ENCODE data around the gene ABHD12.
"Not testable (repeated sequence)": the region's sequence is repeated elsewhere in the genome, so short reads cannot be mapped to it uniquely, and the experiment has no call there.

ABHD12 gene

DNA sequence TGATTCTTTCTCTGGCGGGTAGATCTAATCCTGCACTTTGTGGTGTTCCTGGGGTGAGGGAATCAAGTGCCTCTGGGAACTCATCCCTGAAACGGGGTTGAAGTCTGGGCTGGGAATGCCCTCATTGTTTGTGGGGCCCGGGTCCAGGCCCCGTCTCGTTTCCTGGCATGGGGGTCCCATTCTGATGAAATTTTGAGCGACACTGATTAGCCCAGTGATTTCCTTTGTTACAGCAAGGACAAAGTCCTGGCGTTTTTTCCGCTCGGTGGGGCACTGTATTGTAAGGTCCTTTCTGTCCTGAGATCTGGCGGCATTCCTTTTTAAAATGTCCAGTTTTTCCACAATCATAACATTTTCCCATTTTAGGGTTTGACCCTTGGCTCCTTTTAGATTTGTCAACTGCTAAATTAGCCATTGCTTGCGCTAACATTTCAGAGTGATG lies 9.7 kb upstream of the ABHD12 start:
- not testable (repeated sequence) for H3K4me3 ChIP-seq (ENCODE audit: low read length); H3K4me1 ChIP-seq (ENCODE audit: control insufficient read depth, low read depth, low read length); H3K9ac ChIP-seq (ENCODE audit: low read length); H3K27me3 ChIP-seq (ENCODE audit: control insufficient read depth, insufficient read depth, low read length); H3K27ac ChIP-seq (ENCODE audit: low read length); H3K36me3 ChIP-seq (ENCODE audit: control insufficient read depth, low read depth, low read length)
- H3K9me3 ChIP-seq (ENCODE audit: control insufficient read depth, low read depth, low read length) = peaks cover 21% of the 10 kb centered on the region

DNA sequence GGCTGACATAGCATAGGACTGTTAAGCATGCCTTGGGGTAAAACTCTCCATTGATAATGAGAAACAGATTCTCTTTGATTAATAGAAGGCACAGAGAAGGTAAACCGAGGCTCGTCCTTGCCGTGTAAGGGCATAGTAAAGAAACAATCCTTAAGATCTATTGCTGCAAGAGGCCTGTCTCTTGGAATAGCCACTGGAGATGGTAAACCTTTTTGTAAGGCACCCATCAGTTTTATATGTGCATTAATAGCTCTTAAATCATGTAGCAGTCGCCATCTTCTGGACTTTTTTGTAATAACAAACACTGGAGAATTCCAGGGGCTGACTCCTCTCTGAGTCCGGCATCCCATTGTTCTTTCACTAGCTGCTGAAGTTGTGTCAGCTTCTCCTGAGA lies 8.4 kb upstream of the ABHD12 start:
- Histone ChIP-seq H3K27me3 (ENCODE audit: control insufficient read depth, insufficient read depth, low read length) (no peaks in the 10 kb centered on the region), H3K4me1 (ENCODE audit: control insufficient read depth, low read depth, low read length) (no peaks in the 10 kb centered on the region), H3K4me3 (ENCODE audit: low read length) (no peak overlapping the region), H3K27ac (ENCODE audit: low read length) (no peak overlapping the region), H3K9ac (ENCODE audit: low read length) (no peak overlapping the region), H3K36me3 (ENCODE audit: control insufficient read depth, low read depth, low read length) (no peaks in the 10 kb centered on the region), H3K9me3 (ENCODE audit: control insufficient read depth, low read depth, low read length) (peaks cover 21% of the 10 kb centered on the region)

DNA sequence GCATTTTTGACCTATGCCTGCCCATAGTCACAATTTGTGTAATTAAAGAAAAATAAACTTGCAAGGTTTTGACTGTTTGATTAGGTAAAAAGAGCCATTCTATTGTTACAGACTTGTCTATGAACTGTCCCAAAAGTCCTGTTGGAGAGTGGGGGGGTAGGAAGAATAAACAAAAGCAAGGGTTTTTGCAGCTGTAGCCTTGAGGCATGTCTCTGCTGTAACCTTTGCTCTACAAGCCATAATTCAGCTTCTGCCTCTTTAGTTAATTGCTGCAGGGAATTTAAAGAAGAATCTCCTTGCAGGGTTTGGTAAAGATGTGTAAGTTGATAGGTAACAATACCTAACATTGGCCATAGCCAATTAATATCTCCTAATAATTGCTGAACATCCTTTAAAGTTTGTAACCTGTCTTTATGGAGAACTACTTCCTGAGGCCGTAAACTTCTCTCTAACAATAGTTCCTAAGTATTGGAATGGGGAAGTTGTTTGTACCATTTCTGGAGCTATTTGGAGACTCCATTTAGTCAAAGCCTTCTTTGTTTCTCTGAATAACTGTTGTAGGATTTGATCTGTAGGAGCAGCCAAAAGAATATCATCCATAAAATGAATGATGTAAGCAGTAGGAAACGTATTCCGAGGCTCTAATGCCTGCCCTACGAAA lies 7.9 kb upstream of the ABHD12 start:
- H3K27ac ChIP-seq (ENCODE audit: low read length) = no peak overlapping the region
- no peak overlapping the region for H3K4me3 ChIP-seq (ENCODE audit: low read length)
- H3K9me3 ChIP-seq (ENCODE audit: control insufficient read depth, low read depth, low read length) = peaks cover 20% of the 10 kb centered on the region
- no peak overlapping the region for H3K9ac ChIP-seq (ENCODE audit: low read length)
- no peaks in the 10 kb centered on the region for H3K36me3 ChIP-seq (ENCODE audit: control insufficient read depth, low read depth, low read length)
- H3K4me1 ChIP-seq (ENCODE audit: control insufficient read depth, low read depth, low read length) = no peaks in the 10 kb centered on the region
- no peaks in the 10 kb centered on the region for H3K27me3 ChIP-seq (ENCODE audit: control insufficient read depth, insufficient read depth, low read length)

DNA sequence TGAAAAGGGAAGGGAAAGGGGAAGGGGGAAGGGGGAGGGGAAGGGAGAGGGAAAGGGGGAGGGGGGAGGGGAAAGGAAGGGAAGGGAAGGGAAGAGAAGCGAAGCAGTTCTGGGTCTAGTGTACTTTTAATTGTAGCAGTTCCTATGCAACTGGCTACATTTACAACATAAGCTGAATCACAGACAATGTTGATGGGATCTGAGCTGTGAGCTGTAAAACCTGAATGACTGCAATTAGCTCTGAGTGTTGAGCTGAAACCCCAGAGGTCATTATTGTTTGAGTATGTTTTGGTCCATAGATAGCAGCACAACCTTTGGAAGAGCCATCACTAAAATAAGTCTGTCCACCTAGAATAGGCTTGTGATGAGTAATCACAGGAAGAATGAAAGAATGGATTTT lies 7.2 kb upstream of the ABHD12 start:
- Histone ChIP-seq H3K4me1 (ENCODE audit: control insufficient read depth, low read depth, low read length) (no peaks in the 10 kb centered on the region), H3K9ac (ENCODE audit: low read length) (no peak overlapping the region), H3K4me3 (ENCODE audit: low read length) (no peak overlapping the region), H3K27me3 (ENCODE audit: control insufficient read depth, insufficient read depth, low read length) (no peaks in the 10 kb centered on the region), H3K9me3 (ENCODE audit: control insufficient read depth, low read depth, low read length) (peaks cover 14% of the 10 kb centered on the region), H3K36me3 (ENCODE audit: control insufficient read depth, low read depth, low read length) (no peaks in the 10 kb centered on the region), H3K27ac (ENCODE audit: low read length) (no peak overlapping the region)

DNA sequence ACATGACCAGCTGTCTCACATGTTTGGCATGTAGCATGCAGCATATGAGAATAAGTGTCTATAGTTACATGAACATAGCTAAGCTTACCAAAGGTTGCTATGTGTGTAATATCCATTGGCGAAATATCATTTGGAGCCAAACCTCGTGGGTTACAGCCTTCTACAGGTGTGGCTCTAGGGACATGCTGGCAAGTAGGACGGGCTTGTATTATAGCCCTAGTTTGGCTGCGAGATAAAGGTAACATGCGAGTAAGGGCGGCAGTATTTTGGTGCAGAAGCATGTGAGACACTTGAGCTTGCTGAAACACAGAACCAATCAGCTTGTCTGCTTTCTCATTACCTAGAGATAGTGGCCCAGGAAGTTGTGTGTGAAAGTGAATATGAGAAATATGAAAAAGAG lies 6.5 kb upstream of the ABHD12 start:
- H3K27me3 ChIP-seq (ENCODE audit: control insufficient read depth, insufficient read depth, low read length) = no peaks in the 10 kb centered on the region
- no peaks in the 10 kb centered on the region for H3K36me3 ChIP-seq (ENCODE audit: control insufficient read depth, low read depth, low read length)
- peaks cover 6% of the 10 kb centered on the region for H3K9me3 ChIP-seq (ENCODE audit: control insufficient read depth, low read depth, low read length)
- H3K4me3 ChIP-seq (ENCODE audit: low read length) = no peak overlapping the region
- no peaks in the 10 kb centered on the region for H3K4me1 ChIP-seq (ENCODE audit: control insufficient read depth, low read depth, low read length)
- no peak overlapping the region for H3K9ac ChIP-seq (ENCODE audit: low read length)
- no peak overlapping the region for H3K27ac ChIP-seq (ENCODE audit: low read length)

DNA sequence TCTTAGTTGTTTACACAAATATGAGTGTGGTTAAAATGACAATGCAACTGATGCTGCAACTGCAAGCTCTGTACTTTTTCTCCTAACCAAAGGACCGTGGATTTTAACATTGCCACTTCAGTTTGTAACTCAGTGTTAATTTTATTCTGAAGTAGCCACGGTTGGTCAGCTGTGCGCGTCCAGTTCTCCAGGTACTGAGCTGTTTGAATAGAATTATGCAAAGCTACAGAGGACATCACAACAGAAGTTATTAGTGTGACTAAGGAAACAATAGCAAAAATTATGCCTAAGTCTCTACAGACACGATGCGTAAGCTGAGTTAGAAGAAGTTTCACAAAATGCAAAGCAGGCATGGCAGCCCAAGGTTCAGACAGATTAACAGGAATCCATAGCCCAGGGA lies 4.4 kb upstream of the ABHD12 start:
- Histone ChIP-seq H3K4me3 (ENCODE audit: low read length) (no peak overlapping the region), H3K27ac (ENCODE audit: low read length) (no peak overlapping the region), H3K36me3 (ENCODE audit: control insufficient read depth, low read depth, low read length) (no peaks in the 10 kb centered on the region), H3K9me3 (ENCODE audit: control insufficient read depth, low read depth, low read length) (no peaks in the 10 kb centered on the region), H3K9ac (ENCODE audit: low read length) (no peak overlapping the region), H3K27me3 (ENCODE audit: control insufficient read depth, insufficient read depth, low read length) (no peaks in the 10 kb centered on the region), H3K4me1 (ENCODE audit: control insufficient read depth, low read depth, low read length) (no peaks in the 10 kb centered on the region)

DNA sequence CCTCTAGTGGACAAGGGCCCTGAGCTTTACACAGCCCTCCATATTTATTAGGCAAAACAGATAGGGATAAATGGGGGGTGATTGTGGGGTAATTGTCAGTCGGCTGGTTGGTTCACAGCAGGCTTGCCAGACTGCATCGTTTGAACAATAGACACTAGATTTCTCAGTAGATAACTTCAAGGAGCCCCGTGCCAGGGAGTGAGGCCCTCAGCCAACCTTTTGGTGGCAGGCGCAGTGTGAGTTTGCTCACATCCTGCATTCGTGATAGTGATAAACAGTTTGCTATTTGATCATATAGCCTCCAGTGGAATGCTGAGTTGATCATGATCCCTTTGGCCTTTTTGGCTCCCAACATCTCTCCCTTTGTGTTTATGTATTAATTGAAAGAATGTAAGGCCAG lies 3.6 kb upstream of the ABHD12 start:
- Histone ChIP-seq H3K4me3 (ENCODE audit: low read length) (no peak overlapping the region), H3K27ac (ENCODE audit: low read length) (no peak overlapping the region), H3K27me3 (ENCODE audit: control insufficient read depth, insufficient read depth, low read length) (peaks cover 2% of the 10 kb centered on the region), H3K36me3 (ENCODE audit: control insufficient read depth, low read depth, low read length) (no peaks in the 10 kb centered on the region), H3K9ac (ENCODE audit: low read length) (no peak overlapping the region), H3K9me3 (ENCODE audit: control insufficient read depth, low read depth, low read length) (no peaks in the 10 kb centered on the region), H3K4me1 (ENCODE audit: control insufficient read depth, low read depth, low read length) (no peaks in the 10 kb centered on the region)

DNA sequence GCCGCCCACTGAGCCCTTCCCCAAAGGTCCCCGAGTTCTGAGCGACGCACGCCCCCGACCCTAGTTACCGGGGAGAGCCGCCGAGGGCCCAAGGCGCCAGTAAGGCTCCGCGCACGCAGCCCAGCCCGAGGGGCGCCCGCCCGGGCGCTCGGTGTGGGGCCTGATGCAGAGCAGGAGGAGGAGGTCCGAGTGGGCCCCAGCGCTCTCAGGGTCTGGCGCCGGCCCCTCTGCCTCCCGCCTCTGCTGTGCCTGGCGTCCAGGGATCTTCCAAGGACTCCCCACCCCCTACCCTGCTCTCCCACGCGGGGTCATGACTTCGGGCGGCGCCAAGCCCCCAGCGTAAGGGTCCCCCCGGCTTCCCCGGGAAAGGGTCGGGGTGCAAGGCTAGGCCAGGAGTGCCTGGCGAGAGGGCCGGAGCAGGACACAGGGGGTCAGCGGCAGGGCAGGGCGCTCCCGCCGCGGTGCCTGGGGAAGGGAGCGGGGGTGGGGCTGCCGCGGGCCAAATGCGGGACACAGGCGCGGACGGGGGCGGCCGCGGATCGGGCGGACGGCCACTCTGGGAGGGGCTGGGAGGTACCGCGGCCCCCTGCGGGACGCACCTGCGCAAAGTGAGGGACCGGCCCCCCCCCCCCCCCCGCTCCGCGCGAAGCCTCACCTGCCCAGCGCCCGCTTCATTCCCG lies 637 bp downstream of the ABHD12 start:
- no peaks in the 10 kb centered on the region for H3K9me3 ChIP-seq (ENCODE audit: control insufficient read depth, low read depth, low read length)
- H3K27me3 ChIP-seq (ENCODE audit: control insufficient read depth, insufficient read depth, low read length) = peaks cover 4% of the 10 kb centered on the region
- H3K4me1 ChIP-seq (ENCODE audit: control insufficient read depth, low read depth, low read length) = no peaks in the 10 kb centered on the region
- H3K27ac ChIP-seq (ENCODE audit: low read length) = no peak overlapping the region
- peak overlapping the region; percentile 74 for H3K9ac ChIP-seq (ENCODE audit: low read length)
- H3K4me3 ChIP-seq (ENCODE audit: low read length) = peak overlapping the region; percentile 59
- no peaks in the 10 kb centered on the region for H3K36me3 ChIP-seq (ENCODE audit: control insufficient read depth, low read depth, low read length)

DNA sequence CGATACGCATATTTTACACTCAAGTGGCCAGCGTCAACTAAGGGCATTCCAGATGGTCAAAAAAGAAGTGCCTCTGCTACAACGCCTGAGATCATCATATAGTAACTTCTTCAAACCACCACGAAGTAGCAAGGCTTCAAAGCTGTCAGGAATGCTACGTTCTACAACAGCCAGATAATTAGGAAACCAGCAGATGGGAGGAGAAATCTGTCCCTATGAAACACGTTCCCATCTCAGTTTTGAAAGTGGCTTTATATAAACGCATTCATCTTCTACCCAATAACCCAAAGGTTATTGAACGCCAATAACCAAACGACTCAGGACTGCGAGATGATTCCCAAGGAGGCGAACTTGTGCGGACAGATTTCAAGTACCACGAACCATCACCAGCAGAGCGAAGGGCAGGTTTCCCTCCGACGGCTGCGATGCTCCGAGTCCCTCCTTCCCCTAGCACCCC lies 1.2 kb downstream of the ABHD12 start:
- no peak overlapping the region for H3K27ac ChIP-seq (ENCODE audit: low read length)
- H3K27me3 ChIP-seq (ENCODE audit: control insufficient read depth, insufficient read depth, low read length) = peaks cover 4% of the 10 kb centered on the region
- H3K4me3 ChIP-seq (ENCODE audit: low read length) = peak overlapping the region; percentile 59
- no peaks in the 10 kb centered on the region for H3K36me3 ChIP-seq (ENCODE audit: control insufficient read depth, low read depth, low read length)
- H3K9me3 ChIP-seq (ENCODE audit: control insufficient read depth, low read depth, low read length) = no peaks in the 10 kb centered on the region
- no peaks in the 10 kb centered on the region for H3K4me1 ChIP-seq (ENCODE audit: control insufficient read depth, low read depth, low read length)
- peak overlapping the region; percentile 74 for H3K9ac ChIP-seq (ENCODE audit: low read length)

DNA sequence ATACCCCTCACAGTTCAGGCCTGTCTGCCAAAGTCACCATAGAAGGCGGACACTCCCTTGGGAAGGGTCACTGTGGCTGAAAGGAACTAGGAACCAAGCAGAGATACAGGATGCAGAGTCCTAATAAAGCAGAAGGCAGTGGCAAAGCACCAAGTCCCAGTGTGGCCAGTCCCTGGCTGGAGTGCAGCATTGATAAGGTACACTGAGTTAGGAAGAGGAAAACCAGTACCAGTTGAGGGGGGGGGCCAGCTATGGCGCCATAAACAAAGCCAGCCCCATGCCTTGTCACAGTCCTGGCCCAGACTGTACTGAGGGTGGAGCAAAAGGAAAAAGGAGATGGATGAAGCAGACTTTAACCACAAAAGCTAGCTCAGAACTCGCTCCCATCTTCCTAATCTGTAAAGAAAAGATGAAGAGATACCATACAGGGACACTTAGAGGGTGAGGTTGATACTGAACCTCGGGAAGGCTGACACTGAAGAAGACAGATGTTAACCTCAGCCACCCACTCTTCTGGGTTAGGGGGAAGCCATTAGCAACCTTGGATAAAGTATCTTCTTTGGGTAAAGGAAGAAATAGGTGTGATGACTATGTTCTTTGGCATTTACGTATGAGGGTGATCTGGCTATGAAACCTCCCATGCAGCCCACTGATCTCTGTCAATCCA lies 7.8 kb downstream of the ABHD12 start:
- H3K27ac ChIP-seq (ENCODE audit: low read length) = no peak overlapping the region
- no peaks in the 10 kb centered on the region for H3K4me1 ChIP-seq (ENCODE audit: control insufficient read depth, low read depth, low read length)
- H3K9ac ChIP-seq (ENCODE audit: low read length) = no peak overlapping the region
- H3K27me3 ChIP-seq (ENCODE audit: control insufficient read depth, insufficient read depth, low read length) = no peaks in the 10 kb centered on the region
- H3K9me3 ChIP-seq (ENCODE audit: control insufficient read depth, low read depth, low read length) = no peaks in the 10 kb centered on the region
- H3K4me3 ChIP-seq (ENCODE audit: low read length) = no peak overlapping the region
- H3K36me3 ChIP-seq (ENCODE audit: control insufficient read depth, low read depth, low read length) = peaks cover 10% of the 10 kb centered on the region

DNA sequence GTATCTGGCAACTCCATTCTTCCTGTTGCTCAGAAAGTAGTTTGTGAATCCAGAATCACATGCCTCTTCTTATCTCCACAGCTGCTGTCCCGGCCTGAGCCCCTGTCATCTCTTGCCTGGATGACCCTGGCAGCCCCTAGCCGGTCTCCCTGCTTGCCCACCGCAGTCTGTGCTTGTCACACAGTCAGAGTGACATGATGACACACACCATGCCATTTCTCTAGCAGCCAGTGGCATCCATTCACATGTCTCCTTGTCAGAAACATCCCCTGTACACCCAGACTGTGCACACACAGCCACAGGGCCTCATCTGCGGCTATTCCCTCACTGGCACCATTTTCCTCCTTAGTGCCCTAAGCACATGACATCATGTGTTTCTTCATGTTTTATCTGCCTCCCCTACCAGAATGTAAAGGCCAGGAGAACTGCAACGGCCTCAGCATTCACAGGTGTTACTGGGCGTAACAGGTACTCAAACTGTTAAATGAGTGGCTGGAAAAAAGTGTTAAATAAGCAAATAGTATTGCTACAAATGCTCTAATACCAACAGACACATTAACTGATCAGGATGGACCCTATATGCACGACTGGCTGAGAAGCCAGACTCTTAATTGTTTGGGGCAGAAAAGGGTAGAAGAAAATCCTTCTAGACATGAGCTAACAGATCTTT lies 9.6 kb downstream of the ABHD12 start:
- Histone ChIP-seq H3K4me3 (ENCODE audit: low read length) (no peak overlapping the region), H3K27ac (ENCODE audit: low read length) (no peak overlapping the region), H3K9me3 (ENCODE audit: control insufficient read depth, low read depth, low read length) (no peaks in the 10 kb centered on the region), H3K27me3 (ENCODE audit: control insufficient read depth, insufficient read depth, low read length) (no peaks in the 10 kb centered on the region), H3K4me1 (ENCODE audit: control insufficient read depth, low read depth, low read length) (no peaks in the 10 kb centered on the region), H3K36me3 (ENCODE audit: control insufficient read depth, low read depth, low read length) (peaks cover 10% of the 10 kb centered on the region), H3K9ac (ENCODE audit: low read length) (no peak overlapping the region)
